ENCODE data around the gene NPTN.

The NPTN gene

DNA sequence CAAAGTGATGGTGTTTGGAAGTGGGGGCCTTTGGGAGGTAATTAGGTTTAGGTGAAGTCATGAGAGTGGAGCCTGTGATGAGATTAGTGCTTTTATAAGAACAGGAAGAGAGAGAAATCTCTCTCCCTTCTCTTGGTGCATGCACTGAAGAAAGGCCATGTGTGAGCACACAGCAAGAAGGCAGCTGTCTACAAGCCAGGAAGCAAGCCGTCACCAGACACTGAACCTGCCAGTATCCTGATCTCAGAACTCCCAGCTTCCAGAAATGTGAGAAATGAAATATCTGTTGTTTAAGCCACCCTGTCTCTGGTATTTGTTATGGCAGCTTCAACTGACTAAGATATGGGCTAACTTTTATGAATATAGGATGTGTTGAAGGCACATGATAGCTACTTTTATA, 117.7 kb downstream of the NPTN start:
- no peak for TF ChIP-seq CTCF (IDR thresholded peaks at IDR 0.05; ENCODE audit: low read depth, low read length, missing control alignments)
- DNase-seq (ENCODE audit: low read depth) = no peak
- H3K4me3 ChIP-seq (ENCODE audit: low read depth, low read length) = no peak overlapping the region
